Vein endothelial cell (primary cell): ENCODE measurements around the gene RUFY2. TPM values are rescaled to one million over a fixed set of nuclear protein-coding genes. Genes with fewer than 3 reads are reported as not detected.

Source experiments
- total RNA-seq: library from RNA; depleted of rRNA; stranded (reverse); fragments of >200 nt; gene quantifications from 2 replicates; pipeline ENCODE4 v1.2.3, GENCODE V29; 2012

RUFY2 gene, protein sequence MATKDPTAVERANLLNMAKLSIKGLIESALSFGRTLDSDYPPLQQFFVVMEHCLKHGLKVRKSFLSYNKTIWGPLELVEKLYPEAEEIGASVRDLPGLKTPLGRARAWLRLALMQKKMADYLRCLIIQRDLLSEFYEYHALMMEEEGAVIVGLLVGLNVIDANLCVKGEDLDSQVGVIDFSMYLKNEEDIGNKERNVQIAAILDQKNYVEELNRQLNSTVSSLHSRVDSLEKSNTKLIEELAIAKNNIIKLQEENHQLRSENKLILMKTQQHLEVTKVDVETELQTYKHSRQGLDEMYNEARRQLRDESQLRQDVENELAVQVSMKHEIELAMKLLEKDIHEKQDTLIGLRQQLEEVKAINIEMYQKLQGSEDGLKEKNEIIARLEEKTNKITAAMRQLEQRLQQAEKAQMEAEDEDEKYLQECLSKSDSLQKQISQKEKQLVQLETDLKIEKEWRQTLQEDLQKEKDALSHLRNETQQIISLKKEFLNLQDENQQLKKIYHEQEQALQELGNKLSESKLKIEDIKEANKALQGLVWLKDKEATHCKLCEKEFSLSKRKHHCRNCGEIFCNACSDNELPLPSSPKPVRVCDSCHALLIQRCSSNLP
- total RNA-seq, result 24.5 and 31.1 TPM in 2 replicates

DNA sequence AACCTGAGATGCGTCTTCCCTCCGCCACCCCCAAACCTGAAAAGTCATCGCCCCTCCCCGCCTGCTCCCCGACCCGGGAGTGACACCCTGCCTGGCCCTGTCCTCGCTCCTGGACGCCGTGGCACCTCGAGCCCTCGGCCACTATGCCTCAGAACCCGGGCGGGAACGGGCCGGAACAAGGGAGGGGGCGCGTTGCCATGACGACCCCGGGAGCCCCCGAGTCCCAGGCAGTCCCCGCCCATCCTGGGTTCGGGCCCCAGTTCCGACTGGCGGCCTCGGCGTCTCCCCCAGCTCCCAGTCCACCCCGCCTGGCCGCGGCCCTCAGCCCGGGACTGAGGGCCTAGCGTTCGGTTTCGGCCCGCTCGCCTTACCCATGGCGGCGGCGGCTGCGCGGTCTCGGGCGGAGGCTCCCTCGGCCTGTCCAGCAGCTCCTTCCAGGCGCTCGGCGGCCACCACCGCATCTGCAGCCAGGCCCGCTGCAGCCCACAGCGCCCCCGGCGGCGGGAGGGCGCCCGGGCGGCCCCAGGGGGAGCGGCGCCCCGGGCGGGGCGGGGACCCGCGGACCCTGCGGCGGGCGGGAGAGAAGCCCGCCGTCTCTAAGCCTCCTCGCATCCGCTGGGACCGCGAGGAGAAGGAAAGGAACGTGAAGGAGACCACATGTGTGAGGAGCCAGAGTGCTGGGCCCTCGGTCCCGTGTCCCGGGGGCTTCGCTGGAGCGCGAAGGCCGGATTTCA, at the start of gene RUFY2:
Gene RUFY2 (minus strand): TSS at position 463 of the 734 bp plus-strand sequence. CDS start 88 bp downstream, at position 375.

DNA sequence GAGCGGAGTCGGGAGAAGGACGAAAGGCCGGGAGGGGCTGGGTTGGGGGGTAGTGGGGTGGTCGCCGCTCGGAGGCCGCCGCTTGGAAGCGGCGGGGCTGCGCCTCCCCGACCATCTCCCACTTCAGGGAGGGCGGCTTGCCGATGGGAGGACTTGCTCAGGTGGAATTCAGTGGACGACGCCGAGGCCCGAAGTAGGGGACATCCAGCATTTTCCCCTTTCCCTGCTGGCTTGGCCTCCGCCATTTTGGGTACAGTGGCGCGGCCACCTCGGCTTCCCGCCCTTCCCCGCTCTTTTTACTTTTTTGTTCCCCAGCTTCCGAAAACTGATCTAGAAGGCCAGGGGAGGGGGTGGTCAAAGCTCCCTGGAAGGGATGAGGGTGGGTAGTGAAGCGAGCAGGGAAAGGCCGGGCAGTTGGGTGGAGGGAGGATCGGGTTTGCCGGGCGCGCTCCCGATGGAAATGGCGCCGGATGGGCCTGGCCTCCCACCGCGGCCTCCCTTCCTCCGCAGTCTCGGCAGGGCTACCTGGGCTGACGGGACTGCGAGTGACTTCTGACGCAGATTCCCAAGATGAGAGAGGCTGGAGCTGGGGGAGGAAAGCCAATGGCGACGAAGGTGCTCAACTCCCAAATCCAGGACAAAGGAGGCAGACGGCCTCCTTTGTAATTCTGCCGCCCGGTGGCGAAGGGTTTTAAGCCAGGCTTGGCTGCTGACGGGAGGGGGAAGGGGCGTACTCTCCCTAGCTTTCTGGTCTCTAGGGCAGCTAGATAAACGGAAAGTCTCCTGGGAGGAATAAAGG, 74.6 kb downstream of the RUFY2 start, which contains the start of gene PBLD:
Gene PBLD (minus strand): TSS at position 670 of the 799 bp plus-strand sequence. CDS start 26,084 bp downstream, outside the sequence.

DNA sequence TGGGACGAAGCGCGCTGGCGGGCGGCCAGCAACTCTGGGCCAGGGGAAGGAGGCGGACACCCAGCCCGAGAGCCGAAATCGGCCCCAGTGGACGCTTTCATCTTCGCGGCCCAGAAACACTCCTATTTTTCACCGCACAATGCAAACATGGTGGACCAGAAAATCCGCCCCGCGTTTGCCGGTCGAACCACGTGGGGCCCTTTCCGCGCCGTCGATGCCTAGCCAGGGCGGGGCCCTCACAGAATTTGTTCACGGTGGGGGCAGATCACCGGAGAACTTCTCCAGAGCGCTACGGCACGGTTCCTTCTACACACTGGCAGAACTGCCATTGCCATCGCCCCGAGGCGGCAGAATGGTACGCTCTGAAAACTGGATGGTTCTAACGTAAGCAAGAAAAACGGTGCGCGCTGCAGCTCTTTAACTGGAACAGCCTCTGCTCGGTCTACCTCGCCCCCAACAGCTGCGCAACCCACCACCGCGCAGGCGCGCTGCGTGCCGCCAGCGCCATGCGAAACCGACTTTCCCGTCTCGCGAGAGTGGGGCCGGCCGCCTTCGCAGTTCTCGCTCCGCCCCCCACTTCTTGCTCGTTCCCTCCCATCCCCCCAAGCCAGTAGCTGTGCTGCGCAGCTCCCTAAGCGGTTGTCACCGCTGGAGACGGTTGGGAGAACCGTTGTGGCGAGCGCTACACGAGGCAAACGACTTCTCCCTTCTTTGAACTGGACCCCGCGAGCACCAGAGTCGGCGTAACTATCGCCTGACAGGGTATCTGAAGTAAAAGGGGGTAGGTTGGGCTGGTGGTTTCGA, 75.4 kb downstream of the RUFY2 start, which contains the start of gene HNRNPH3:
Gene HNRNPH3 (plus strand): TSS at position 610 of the 804 bp plus-strand sequence. CDS start 5,158 bp downstream, outside the sequence.

Other genes with a start within 250 kb of the RUFY2 start
- not detected in 2 replicates for gene ATOH7, start 175.2 kb downstream of the RUFY2 start, total RNA-seq
- gene HNRNPH3, start 75.2 kb downstream of the RUFY2 start, total RNA-seq, result 7.8 and 15.4 TPM in 2 replicates
- gene PBLD, start 74.3 kb downstream of the RUFY2 start, total RNA-seq, result 4.6 and 7.2 TPM in 2 replicates
- 5.9 and 11.6 TPM in 2 replicates for gene DNA2, start 64.7 kb upstream of the RUFY2 start, total RNA-seq
- 10.1 and 15.5 TPM in 2 replicates for gene SLC25A16, start 120.2 kb upstream of the RUFY2 start, total RNA-seq
- gene TET1, start 153.1 kb upstream of the RUFY2 start, total RNA-seq, result 0.96 and 1.3 TPM in 2 replicates